Fibroblast of peridontal ligament (primary cell): ENCODE data around the gene MRNIP.
A peak's percentile ranks its signal among the peaks of the same experiment; 100 is the strongest.
"Not testable (repeated sequence)": the region's sequence is repeated elsewhere in the genome, so short reads cannot be mapped to it uniquely, and the experiment has no call there.

Source experiments
- DNase-seq: peaks from one replicate; pipeline ENCODE4 v3.0.0-alpha.2; 2010; ENCODE audit errors: extremely low read depth

MRNIP gene

GRCh38 chr5:179871533-179871932, 12.9 kb upstream of the MRNIP start:
- not testable (repeated sequence) for DNase-seq

- no peak for DNase-seq
Measured at GRCh38 chr5:179870952-179871351, 12.3 kb upstream of the MRNIP start.

GRCh38 chr5:179870403-179870903, 11.8 kb upstream of the MRNIP start:
- DNase-seq = peak; percentile 32

GRCh38 chr5:179869641-179870402, 11.2 kb upstream of the MRNIP start:
- no peak for DNase-seq

GRCh38 chr5:179869101-179869500, 10.5 kb upstream of the MRNIP start:
- no peak for DNase-seq

- no peak for DNase-seq
Measured at GRCh38 chr5:179868541-179868940, 9.9 kb upstream of the MRNIP start.

- no peak for DNase-seq
Measured at GRCh38 chr5:179867476-179867875, 8.9 kb upstream of the MRNIP start.

- DNase-seq = no peak
Measured at GRCh38 chr5:179867079-179867465, 8.5 kb upstream of the MRNIP start.

GRCh38 chr5:179866241-179867078, 7.8 kb upstream of the MRNIP start:
- no peak for DNase-seq

- DNase-seq = no peak
Measured at GRCh38 chr5:179865491-179866240, 7.0 kb upstream of the MRNIP start.

GRCh38 chr5:179864686-179865085, 6.1 kb upstream of the MRNIP start:
- DNase-seq = no peak

GRCh38 chr5:179863449-179864085, 5.0 kb upstream of the MRNIP start:
- DNase-seq = no peak

- DNase-seq = no peak
Measured at GRCh38 chr5:179862891-179863290, 4.3 kb upstream of the MRNIP start.

- DNase-seq = no peak
Measured at GRCh38 chr5:179862296-179862695, 3.7 kb upstream of the MRNIP start.

GRCh38 chr5:179860301-179860700, 1.7 kb upstream of the MRNIP start:
- DNase-seq = no peak

- no peak for DNase-seq
Measured at GRCh38 chr5:179858241-179858585, 404 bp downstream of the MRNIP start.

GRCh38 chr5:179854356-179854755, 4.3 kb downstream of the MRNIP start:
- DNase-seq = no peak

- DNase-seq = no peak
Measured at GRCh38 chr5:179852993-179853547, 5.5 kb downstream of the MRNIP start.

- DNase-seq = no peak
Measured at GRCh38 chr5:179841621-179842020, 17.0 kb downstream of the MRNIP start.

- DNase-seq = no peak
Measured at GRCh38 chr5:179840766-179841165, 17.9 kb downstream of the MRNIP start.

GRCh38 chr5:179840321-179840720, 18.3 kb downstream of the MRNIP start:
- DNase-seq = no peak
